ENCODE measurements around the gene CTSA. TPM values are rescaled to one million over a fixed set of nuclear protein-coding genes. Genes with fewer than 3 reads are reported as not detected.

CTSA gene
- total and polyA plus RNA-seq, 9 donors = 45.0 to 210 (median 110) TPM

Other genes starting within 250 kb of the CTSA start
- not detected for gene WFDC11, start 221.1 kb upstream of the CTSA start, total RNA-seq
- not detected for gene WFDC11, start 221.1 kb upstream of the CTSA start, polyA plus RNA-seq
- gene WFDC13, start 189.3 kb upstream of the CTSA start, total RNA-seq = not detected
- not detected for gene WFDC13, start 189.3 kb upstream of the CTSA start, polyA plus RNA-seq
- not detected for gene WFDC10B, start 186.3 kb upstream of the CTSA start, total RNA-seq
- under 1 TPM in 1 of 2 donors, not detected in 1; 0.37 TPM for gene WFDC10B, start 186.3 kb upstream of the CTSA start, polyA plus RNA-seq
- not detected for gene SPINT4, start 169.0 kb upstream of the CTSA start, total RNA-seq
- gene SPINT4, start 169.0 kb upstream of the CTSA start, polyA plus RNA-seq = not detected
- 1 to 10 TPM in 4 of 7 donors, under 1 TPM in 2, not detected in 1; 0.42 to 3.0 (median 1.1) TPM for gene WFDC3, start 99.5 kb upstream of the CTSA start, total RNA-seq
- gene WFDC3, start 99.5 kb upstream of the CTSA start, polyA plus RNA-seq = 1 to 10 TPM; 1.5 to 2.0 TPM
- 10 to 100 TPM; 20.6 to 31.8 (median 28.1) TPM for gene DNTTIP1, start 99.4 kb upstream of the CTSA start, total RNA-seq
- gene DNTTIP1, start 99.4 kb upstream of the CTSA start, polyA plus RNA-seq = 10 to 100 TPM; 29.1 to 36.1 TPM
- 1 to 10 TPM in 2 of 7 donors, under 1 TPM in 2, not detected in 3; 0.69 to 1.9 (median 1.0) TPM for gene UBE2C, start 78.7 kb upstream of the CTSA start, total RNA-seq
- 1 to 10 TPM; 2.6 to 5.6 TPM for gene UBE2C, start 78.7 kb upstream of the CTSA start, polyA plus RNA-seq
- gene TNNC2, start 64.0 kb upstream of the CTSA start, total RNA-seq = 1 to 10 TPM in 6 of 7 donors, not detected in 1; 1.9 to 3.7 (median 3.4) TPM
- gene TNNC2, start 64.0 kb upstream of the CTSA start, polyA plus RNA-seq = 1 to 10 TPM; 1.5 to 3.6 TPM
- gene SNX21, start 57.5 kb upstream of the CTSA start, total RNA-seq = 10 to 100 TPM; 46.1 to 90.1 (median 71.0) TPM
- gene SNX21, start 57.5 kb upstream of the CTSA start, polyA plus RNA-seq = 10 to 100 TPM; 18.2 to 41.1 TPM
- gene ACOT8, start 33.9 kb upstream of the CTSA start, total RNA-seq = 10 to 100 TPM; 18.4 to 26.7 (median 19.6) TPM
- 10 to 100 TPM; 13.5 to 21.9 TPM for gene ACOT8, start 33.9 kb upstream of the CTSA start, polyA plus RNA-seq
- gene ZSWIM3, start 33.7 kb upstream of the CTSA start, total RNA-seq = 1 to 10 TPM; 1.8 to 7.5 (median 4.7) TPM
- 1 to 10 TPM; 2.4 to 6.0 TPM for gene ZSWIM3, start 33.7 kb upstream of the CTSA start, polyA plus RNA-seq
- gene ZSWIM1, start 10.1 kb upstream of the CTSA start, total RNA-seq = 10 to 100 TPM in 5 of 7 donors, 1 to 10 TPM in 2; 4.8 to 15.2 (median 11.8) TPM
- 10 to 100 TPM in 1 of 2 donors, 1 to 10 TPM in 1; 4.9 to 11.5 TPM for gene ZSWIM1, start 10.1 kb upstream of the CTSA start, polyA plus RNA-seq
- 1 to 10 TPM; 4.2 to 7.5 (median 5.6) TPM for gene SPATA25, start 3.7 kb upstream of the CTSA start, total RNA-seq
- 1 to 10 TPM in 1 of 2 donors, not detected in 1; 7.1 TPM for gene SPATA25, start 3.7 kb upstream of the CTSA start, polyA plus RNA-seq
- 10 to 100 TPM; 10.1 to 28.7 (median 12.5) TPM for gene NEURL2, start 127 bp upstream of the CTSA start, total RNA-seq
- 10 to 100 TPM in 1 of 2 donors, 1 to 10 TPM in 1; 1.5 to 11.8 TPM for gene NEURL2, start 127 bp upstream of the CTSA start, polyA plus RNA-seq
- 100 to 1,000 TPM in 4 of 7 donors, 10 to 100 TPM in 3; 83.5 to 266 (median 138) TPM for gene PLTP, start 20.8 kb downstream of the CTSA start, total RNA-seq
- 100 to 1,000 TPM in 1 of 2 donors, 10 to 100 TPM in 1; 85.7 to 188 TPM for gene PLTP, start 20.8 kb downstream of the CTSA start, polyA plus RNA-seq
- 10 to 100 TPM; 34.5 to 73.7 (median 59.8) TPM for gene PCIF1, start 43.3 kb downstream of the CTSA start, total RNA-seq
- gene PCIF1, start 43.3 kb downstream of the CTSA start, polyA plus RNA-seq = 10 to 100 TPM; 14.6 to 48.2 TPM
- 10 to 100 TPM; 14.2 to 25.7 (median 20.0) TPM for gene ZNF335, start 80.9 kb downstream of the CTSA start, total RNA-seq
- gene ZNF335, start 80.9 kb downstream of the CTSA start, polyA plus RNA-seq = 10 to 100 TPM in 1 of 2 donors, 1 to 10 TPM in 1; 3.5 to 15.7 TPM
- gene MMP9, start 117.6 kb downstream of the CTSA start, total RNA-seq = 1 to 10 TPM in 2 of 7 donors, under 1 TPM in 5; 0.10 to 1.7 (median 0.28) TPM
- gene MMP9, start 117.6 kb downstream of the CTSA start, polyA plus RNA-seq = under 1 TPM; 0.16 to 0.25 TPM
- 1 to 10 TPM in 5 of 7 donors, not detected in 2; 1.1 to 2.1 (median 1.3) TPM for gene SLC12A5, start 137.9 kb downstream of the CTSA start, total RNA-seq
- 1 to 10 TPM; 2.2 to 3.8 TPM for gene SLC12A5, start 137.9 kb downstream of the CTSA start, polyA plus RNA-seq
- gene NCOA5, start 198.6 kb downstream of the CTSA start, total RNA-seq = 10 to 100 TPM; 27.6 to 51.1 (median 37.4) TPM
- gene NCOA5, start 198.6 kb downstream of the CTSA start, polyA plus RNA-seq = 10 to 100 TPM; 27.9 to 35.6 TPM
- 10 to 100 TPM; 14.4 to 28.0 (median 21.3) TPM for gene CD40, start 227.0 kb downstream of the CTSA start, total RNA-seq
- 10 to 100 TPM; 21.6 to 35.7 TPM for gene CD40, start 227.0 kb downstream of the CTSA start, polyA plus RNA-seq

Data from ovary (tissue), 9 donors.